ENCODE measurements around the gene NEAT1. TPM values are rescaled to one million over a fixed set of nuclear protein-coding genes. Genes with fewer than 3 reads are reported as not detected.
A peak's percentile ranks its signal among the peaks of the same experiment; 100 is the strongest.
"Not testable (repeated sequence)": the region's sequence is repeated elsewhere in the genome, so short reads cannot be mapped to it uniquely, and the experiment has no call there.

Gene NEAT1
- total and polyA plus RNA-seq, 2 experiments from 2014 or later = 50.7 to 74.3 TPM

DNA sequence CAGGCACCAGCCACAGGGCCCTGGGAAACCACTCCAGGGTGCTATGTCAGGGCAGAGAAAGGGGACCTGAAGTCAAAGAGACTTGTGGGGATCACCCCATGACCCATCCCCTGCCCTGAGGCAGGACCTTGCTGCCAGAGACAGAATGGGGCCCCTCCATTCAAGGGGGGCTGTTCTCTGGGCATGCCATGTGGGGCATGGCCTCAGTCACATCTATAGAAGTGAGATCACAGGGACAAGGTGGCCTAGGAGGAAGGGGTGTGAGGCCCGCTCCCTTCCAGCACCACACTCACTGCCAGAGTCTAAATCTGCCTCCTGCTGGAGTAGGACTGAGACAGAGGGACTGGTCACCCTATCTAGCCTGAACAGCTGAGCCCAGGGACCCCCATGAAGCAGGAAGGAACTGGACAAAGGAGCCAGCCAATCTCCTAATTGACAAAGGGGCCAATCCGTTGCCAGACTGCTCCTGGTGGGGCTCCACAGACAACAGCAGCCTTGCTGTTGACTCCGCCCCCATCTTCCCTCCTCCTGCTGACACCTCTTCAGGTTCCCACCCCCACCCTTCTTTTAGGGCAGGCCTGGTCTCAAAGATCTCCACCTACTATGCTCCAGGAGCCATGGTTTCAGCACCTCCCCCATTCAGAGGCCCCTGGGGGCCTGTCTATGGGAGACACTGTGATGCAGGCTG, 26.0 kb downstream of the NEAT1 start:
- Histone ChIP-seq H3K27ac (peak overlapping the region; percentile 100), H3K27me3 (replicated peaks; ENCODE audit: insufficient read depth) (no peaks in the 10 kb centered on the region), H3K9ac (peak overlapping the region; percentile 100), H3K4me3 (no peak overlapping the region), H3K9me2 (ENCODE audit: insufficient read depth) (no peaks in the 10 kb centered on the region), H3K36me3 (ENCODE audit: low read depth) (no peaks in the 10 kb centered on the region; the same call in 1 of the 2 replicates), H3F3A (ENCODE audit: insufficient read depth) (peaks cover 72% of the 10 kb centered on the region), H3K9me3 (ENCODE audit: low read depth) (no peaks in the 10 kb centered on the region), H3K79me2 (ENCODE audit: insufficient read depth) (peaks cover 61% of the 10 kb centered on the region), H4K20me1 (ENCODE audit: insufficient read depth) (0 out of 2 replicates have a peak, but pooled peaks cover 4% of the 10 kb centered on the region), H2AFZ (no peak overlapping the region), H3K4me2 (ENCODE audit: unreplicated experiment) (no peak overlapping the region), H3K4me1 (ENCODE audit: insufficient read depth) (peaks cover 46% of the 10 kb centered on the region)
- 82 to 83% methylated on average over 3 of the region's 3 CpGs for WGBS, 2 experiments (ENCODE audit: low coverage in 1 of 2, low lambda C conversion rate in 2 of 2, missing lambda C conversion rate in 2 of 2)
- TF ChIP-seq EZH2 (IDR thresholded peaks at IDR 0.05; ENCODE audit: insufficient read depth, poor library complexity, severe bottlenecking) (no peak), EZH2phosphoT487 (IDR thresholded peaks at IDR 0.05; ENCODE audit: insufficient read depth, low read depth) (no peak)
- peak; percentile 77 for DNase-seq
- in situ Hi-C loops (cut with MboI) = no loop called here

DNA sequence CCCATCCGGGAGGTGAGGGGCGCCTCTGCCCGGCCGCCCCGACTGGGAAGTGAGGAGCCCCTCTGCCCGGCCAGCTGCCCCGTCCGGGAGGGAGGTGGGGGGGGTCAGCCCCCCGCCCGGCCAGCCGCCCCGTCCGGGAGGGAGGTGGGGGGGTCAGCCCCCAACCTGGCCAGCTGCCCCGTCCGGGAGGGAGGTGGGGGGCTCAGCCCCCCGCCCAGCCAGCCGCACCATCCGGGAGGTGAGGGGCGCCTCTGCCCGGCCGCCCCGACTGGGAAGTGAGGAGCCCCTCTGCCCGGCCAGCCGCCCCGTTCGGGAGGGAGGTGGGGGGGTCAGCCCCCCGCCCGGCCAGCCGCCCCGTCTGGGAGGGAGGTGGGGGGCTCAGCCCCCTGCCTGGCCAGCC, 28.7 kb downstream of the NEAT1 start:
- Histone ChIP-seq H3F3A (ENCODE audit: insufficient read depth) (peaks cover 66% of the 10 kb centered on the region), H3K4me1 (ENCODE audit: insufficient read depth) (peaks cover 60% of the 10 kb centered on the region), H3K79me2 (ENCODE audit: insufficient read depth) (peaks cover 55% of the 10 kb centered on the region)
- H3K27ac ChIP-seq; H3K27me3 ChIP-seq (replicated peaks; ENCODE audit: insufficient read depth); H4K20me1 ChIP-seq (ENCODE audit: insufficient read depth); H3K36me3 ChIP-seq (ENCODE audit: low read depth); H2AFZ ChIP-seq; H3K9me3 ChIP-seq (ENCODE audit: low read depth); H3K9me2 ChIP-seq (ENCODE audit: insufficient read depth); H3K4me2 ChIP-seq (ENCODE audit: unreplicated experiment); H3K9ac ChIP-seq; DNase-seq; in situ Hi-C loops (cut with MboI); H3K4me3 ChIP-seq: not testable (repeated sequence)
- WGBS, 2 experiments (ENCODE audit: low coverage in 1 of 2, low lambda C conversion rate in 2 of 2, missing lambda C conversion rate in 2 of 2) = 79% methylated on average over 13 of the region's 30 CpGs; no CpG with 5 or more reads in 1 of the 2 experiments

DNA sequence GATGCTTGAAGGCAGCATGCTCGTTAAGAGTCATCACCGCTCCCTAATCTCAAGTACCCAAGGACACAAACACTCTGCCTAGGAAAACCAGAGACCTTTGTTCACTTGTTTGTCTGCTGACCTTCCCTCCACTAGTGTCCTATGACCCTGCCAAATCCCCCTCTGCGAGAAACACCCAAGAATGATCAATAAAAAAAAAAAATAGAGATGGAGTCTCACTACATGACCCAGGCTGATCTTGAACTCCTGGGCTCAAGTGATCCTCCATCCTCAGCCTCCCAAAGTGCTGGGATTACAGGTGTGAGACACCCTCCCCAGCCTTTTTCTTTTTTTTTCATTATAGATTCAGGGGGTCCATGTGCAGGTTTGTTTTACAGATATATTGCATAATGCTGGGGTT, 29.7 kb downstream of the NEAT1 start:
- H3K9ac ChIP-seq = peak overlapping the region; percentile 93

DNA sequence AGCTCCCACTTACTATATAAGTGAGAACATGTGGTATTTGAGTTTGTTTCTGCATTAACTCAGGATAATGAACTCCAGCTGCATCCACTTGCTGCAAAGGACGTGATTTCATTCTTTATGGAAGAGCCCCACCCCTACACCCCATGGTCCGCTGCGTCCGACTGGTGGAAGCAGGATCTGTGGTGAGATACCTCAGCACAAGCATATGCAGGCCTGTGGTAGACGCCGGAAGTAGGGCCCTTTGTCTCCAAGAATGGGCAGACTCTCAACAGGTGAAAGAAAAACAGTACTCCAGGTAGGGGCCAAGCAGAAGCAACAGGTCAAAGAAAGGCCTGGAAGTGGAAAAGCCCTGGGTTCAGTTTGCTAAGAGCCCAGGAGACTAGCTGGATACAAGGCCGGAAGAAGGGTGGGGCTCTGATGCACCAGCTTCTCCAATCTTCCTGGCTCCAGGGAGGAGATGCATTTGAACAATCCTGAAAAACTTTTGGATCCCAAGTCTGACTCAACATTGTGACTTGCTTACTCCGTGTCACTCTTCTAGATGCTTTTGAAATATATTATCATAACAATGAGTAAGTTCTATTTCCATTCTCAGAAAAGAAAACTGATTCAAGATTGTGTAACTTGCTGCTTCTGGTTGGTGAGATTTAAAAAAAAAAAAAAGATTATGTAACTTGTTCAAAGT, 30.4 kb downstream of the NEAT1 start:
- peak; percentile 96 for DNase-seq
- H3K9ac ChIP-seq = peak overlapping the region; percentile 93
- TF ChIP-seq EZH2phosphoT487 (IDR thresholded peaks at IDR 0.05; ENCODE audit: insufficient read depth, low read depth) (no peak), EZH2 (IDR thresholded peaks at IDR 0.05; ENCODE audit: insufficient read depth, poor library complexity, severe bottlenecking) (no peak)

More for the DNA sequence above, 29.7 kb downstream of the NEAT1 start:
- DNase-seq; in situ Hi-C loops (cut with MboI); H4K20me1 ChIP-seq (ENCODE audit: insufficient read depth); H3K9me3 ChIP-seq (ENCODE audit: low read depth); H2AFZ ChIP-seq; H3K9me2 ChIP-seq (ENCODE audit: insufficient read depth); H3K27me3 ChIP-seq (replicated peaks; ENCODE audit: insufficient read depth); H3K36me3 ChIP-seq (ENCODE audit: low read depth): not testable (repeated sequence)
- peaks cover 55% of the 10 kb centered on the region for H3K79me2 ChIP-seq (ENCODE audit: insufficient read depth)
- peaks cover 61% of the 10 kb centered on the region for H3K4me1 ChIP-seq (ENCODE audit: insufficient read depth)
- 6 to 24% methylated on average over 3 of the region's 3 CpGs for WGBS, 2 experiments (ENCODE audit: low coverage in 1 of 2, low lambda C conversion rate in 2 of 2, missing lambda C conversion rate in 2 of 2)
- peak overlapping the region; percentile 54 for H3K4me2 ChIP-seq (ENCODE audit: unreplicated experiment)
- peak overlapping the region; percentile 8; the same call in 1 of the 2 replicates for H3K4me3 ChIP-seq
- H3K27ac ChIP-seq = peak overlapping the region; percentile 96
- peaks cover 62% of the 10 kb centered on the region for H3F3A ChIP-seq (ENCODE audit: insufficient read depth)

More for the DNA sequence above, 30.4 kb downstream of the NEAT1 start:
- Histone ChIP-seq H3K4me3 (peak overlapping the region; percentile 8; the same call in 1 of the 2 replicates), H3K9me2 (ENCODE audit: insufficient read depth) (no peaks in the 10 kb centered on the region), H3K79me2 (ENCODE audit: insufficient read depth) (peaks cover 55% of the 10 kb centered on the region), H3K27ac (peak overlapping the region; percentile 96), H2AFZ (no peak overlapping the region), H3K4me2 (ENCODE audit: unreplicated experiment) (peak overlapping the region; percentile 96), H3K27me3 (replicated peaks; ENCODE audit: insufficient read depth) (no peaks in the 10 kb centered on the region), H3K4me1 (ENCODE audit: insufficient read depth) (peaks cover 56% of the 10 kb centered on the region), H3K9me3 (ENCODE audit: low read depth) (no peaks in the 10 kb centered on the region), H4K20me1 (ENCODE audit: insufficient read depth) (no peaks in the 10 kb centered on the region), H3F3A (ENCODE audit: insufficient read depth) (peaks cover 56% of the 10 kb centered on the region), H3K36me3 (ENCODE audit: low read depth) (no peaks in the 10 kb centered on the region)
- in situ Hi-C loops (cut with MboI) = no loop called here
- 2 to 6% methylated on average over 8 of the region's 8 CpGs for WGBS, 2 experiments (ENCODE audit: low coverage in 1 of 2, low lambda C conversion rate in 2 of 2, missing lambda C conversion rate in 2 of 2)
